Measurements from ENCODE around the gene IL16.

- TF ChIP-seq CTCF (conservative IDR thresholded peaks at IDR 0.05; ENCODE audit: low read length) (no peak), EZH2phosphoT487 (IDR thresholded peaks at IDR 0.05; ENCODE audit: borderline replicate concordance, low read depth, low read length) (no peak)
These were observed 43.9 kb upstream of the IL16 start for GRCh38 chr15:81152799-81153198.

All from OCI-LY7 (cell line).